Measurements from ENCODE around the gene SMDT1. TPM values are rescaled to one million over a fixed set of nuclear protein-coding genes. Genes with fewer than 3 reads are reported as not detected.

SMDT1 gene
- total and polyA plus RNA-seq, 2 of the 4 experiments (the other 2 are of a cell fraction) = 2.3 to 15.7 TPM

GRCh38 chr22:42086051-42086450, 6.6 kb downstream of the SMDT1 start:
- intact Hi-C loops (cut with micrococcal nuclease) (no loop called here), dilution Hi-C loops (cut with HindIII; ENCODE audit: low sequenced_read_pairs, unreplicated experiment) (no loop called here), in situ Hi-C loops (cut with MboI; ENCODE audit: low sequenced_read_pairs) (no loop called here)
- Histone ChIP-seq H3K9me3 (ENCODE audit: control insufficient read depth, insufficient read depth, low read length) (no peaks in the 10 kb centered on the region), H3K14ac (replicated peaks; ENCODE audit: low read depth, low read length) (no peak overlapping the region), H2AK9ac (replicated peaks; ENCODE audit: low read depth, low read length, poor library complexity) (no peak overlapping the region), H3K79me1 (ENCODE audit: low read depth in 1 of 2, low read length in 2 of 2) (peaks cover 29 to 56% of the 10 kb centered on the region in 2 experiments), H3K4me3 (ENCODE audit: insufficient read depth, low read depth, low read length) (no peak overlapping the region), H3K23ac (ENCODE audit: low read depth, low read length) (no peak overlapping the region), H3K4me2 (ENCODE audit: low read depth, low read length) (no peak overlapping the region), H3K18ac (ENCODE audit: low read depth, low read length) (no peak overlapping the region), H2BK120ac (ENCODE audit: low read depth, low read length) (no peak overlapping the region), H3K9ac (ENCODE audit: low read depth, low read length) (no peak overlapping the region), H3K9me1 (ENCODE audit: insufficient read depth, low read length) (0 out of 2 replicates have a peak, but pooled peaks cover 4% of the 10 kb centered on the region), H2BK5ac (ENCODE audit: low read depth, low read length, poor library complexity, severe bottlenecking) (no peak overlapping the region), H3K56ac (ENCODE audit: extremely low read depth, insufficient read depth, low read length) (no peak overlapping the region), H4K20me1 (ENCODE audit: insufficient read depth, low read length) (peaks cover 14% of the 10 kb centered on the region; the same call in 1 of the 2 replicates), H3K36me3 (ENCODE audit: control insufficient read depth, insufficient read depth, low read length) (peaks cover 19% of the 10 kb centered on the region), H4K8ac (ENCODE audit: low read depth in 2 of 2, low read length in 2 of 2) (no peak overlapping the region), H3K27me3 (ENCODE audit: control insufficient read depth, insufficient read depth, low read length) (no peaks in the 10 kb centered on the region), H2AK5ac (ENCODE audit: low read depth, low read length) (no peak overlapping the region), H2AFZ (replicated peaks; ENCODE audit: low read length, poor library complexity) (no peak overlapping the region), H4K91ac (ENCODE audit: insufficient read depth, low read depth, low read length) (no peak overlapping the region), H4K5ac (ENCODE audit: low read depth, low read length) (no peak overlapping the region), H3K27ac (ENCODE audit: insufficient read depth, low read length) (no peak overlapping the region), H2BK20ac (ENCODE audit: low read depth, low read length) (no peak overlapping the region), H3K4ac (ENCODE audit: low read depth, low read length) (no peak overlapping the region), H3K4me1 (ENCODE audit: control insufficient read depth, insufficient read depth, low read length) (no peaks in the 10 kb centered on the region), H2BK15ac (ENCODE audit: low read depth, low read length) (no peak overlapping the region)
- no peak for ATAC-seq (ENCODE audit: low read depth)
- POLR2A ChIA-PET (ENCODE audit: unreplicated experiment) = no interaction called here
- WGBS, 2 experiments (ENCODE audit: extremely low coverage in 2 of 2, insufficient read length in 1 of 2) = 88% methylated on average over 5 of the region's 6 CpGs; no CpG with 5 or more reads in 1 of the 2 experiments
- BruUV-seq (replicated peaks) = no TSS peak
- no peak for DNase-seq
- CTCF ChIA-PET = no interaction called here
- no peak for TF ChIP-seq RCOR1 (IDR thresholded peaks at IDR 0.05; ENCODE audit: insufficient replicate concordance, low read length)
- TF ChIP-seq NFE2L2 (IDR thresholded peaks at IDR 0.05; ENCODE audit: low read depth, low read length) = no peak
- TF ChIP-seq, protein P1, sequence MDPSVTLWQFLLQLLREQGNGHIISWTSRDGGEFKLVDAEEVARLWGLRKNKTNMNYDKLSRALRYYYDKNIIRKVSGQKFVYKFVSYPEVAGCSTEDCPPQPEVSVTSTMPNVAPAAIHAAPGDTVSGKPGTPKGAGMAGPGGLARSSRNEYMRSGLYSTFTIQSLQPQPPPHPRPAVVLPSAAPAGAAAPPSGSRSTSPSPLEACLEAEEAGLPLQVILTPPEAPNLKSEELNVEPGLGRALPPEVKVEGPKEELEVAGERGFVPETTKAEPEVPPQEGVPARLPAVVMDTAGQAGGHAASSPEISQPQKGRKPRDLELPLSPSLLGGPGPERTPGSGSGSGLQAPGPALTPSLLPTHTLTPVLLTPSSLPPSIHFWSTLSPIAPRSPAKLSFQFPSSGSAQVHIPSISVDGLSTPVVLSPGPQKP (IDR thresholded peaks at IDR 0.05; ENCODE audit: borderline replicate concordance, low read depth, low read length) = no peak
- no peak for TF ChIP-seq SMC3 (IDR thresholded peaks at IDR 0.05; ENCODE audit: low read depth, low read length)
- no peak for TF ChIP-seq FOS (IDR thresholded peaks at IDR 0.05; ENCODE audit: low read depth, low read length)
- TF ChIP-seq RFX5 (IDR thresholded peaks at IDR 0.05; ENCODE audit: low read depth, low read length) = no peak
- TF ChIP-seq RAD21 (IDR thresholded peaks at IDR 0.05; ENCODE audit: low read length) = no peak
- no peak for TF ChIP-seq CHD1 (IDR thresholded peaks at IDR 0.05; ENCODE audit: low read depth, low read length)
- TF ChIP-seq CEBPB (IDR thresholded peaks at IDR 0.05; ENCODE audit: low read depth, low read length) = no peak
- no peak for TF ChIP-seq MXI1 (IDR thresholded peaks at IDR 0.05; ENCODE audit: borderline replicate concordance, low read depth, low read length)
